Measurements from ENCODE around the gene C9orf57.

DNA sequence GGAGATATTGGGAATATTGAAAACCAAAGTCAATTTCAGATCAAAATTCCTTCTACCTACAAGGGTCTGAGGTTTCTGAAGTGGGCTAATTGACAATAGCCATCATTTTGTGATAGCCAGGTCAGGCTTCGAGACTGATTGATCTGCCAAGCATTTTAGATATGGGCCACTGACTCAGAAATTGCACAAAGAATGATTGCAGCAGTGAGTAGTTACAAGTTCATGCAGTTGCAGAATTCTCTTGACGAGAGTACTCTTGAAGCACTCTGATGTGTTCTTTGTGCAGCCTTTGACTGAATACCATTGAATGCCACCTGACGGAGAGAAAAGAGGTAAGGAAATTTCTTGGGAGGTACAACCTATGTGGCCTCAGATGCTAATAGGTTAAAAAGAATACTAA is 8.3 kb downstream of the C9orf57 start:
- TF ChIP-seq, protein P1, sequence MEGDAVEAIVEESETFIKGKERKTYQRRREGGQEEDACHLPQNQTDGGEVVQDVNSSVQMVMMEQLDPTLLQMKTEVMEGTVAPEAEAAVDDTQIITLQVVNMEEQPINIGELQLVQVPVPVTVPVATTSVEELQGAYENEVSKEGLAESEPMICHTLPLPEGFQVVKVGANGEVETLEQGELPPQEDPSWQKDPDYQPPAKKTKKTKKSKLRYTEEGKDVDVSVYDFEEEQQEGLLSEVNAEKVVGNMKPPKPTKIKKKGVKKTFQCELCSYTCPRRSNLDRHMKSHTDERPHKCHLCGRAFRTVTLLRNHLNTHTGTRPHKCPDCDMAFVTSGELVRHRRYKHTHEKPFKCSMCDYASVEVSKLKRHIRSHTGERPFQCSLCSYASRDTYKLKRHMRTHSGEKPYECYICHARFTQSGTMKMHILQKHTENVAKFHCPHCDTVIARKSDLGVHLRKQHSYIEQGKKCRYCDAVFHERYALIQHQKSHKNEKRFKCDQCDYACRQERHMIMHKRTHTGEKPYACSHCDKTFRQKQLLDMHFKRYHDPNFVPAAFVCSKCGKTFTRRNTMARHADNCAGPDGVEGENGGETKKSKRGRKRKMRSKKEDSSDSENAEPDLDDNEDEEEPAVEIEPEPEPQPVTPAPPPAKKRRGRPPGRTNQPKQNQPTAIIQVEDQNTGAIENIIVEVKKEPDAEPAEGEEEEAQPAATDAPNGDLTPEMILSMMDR (IDR thresholded peaks at IDR 0.05): no peak
- TF ChIP-seq POLR2AphosphoS5 (IDR thresholded peaks at IDR 0.05; ENCODE audit: insufficient read depth in 1 of 2, low read depth in 1 of 2): no peak

Data from vagina (tissue), 2 donors.